BJ (cell line): ENCODE results near the gene TMEM225B. TPM values are rescaled to one million over a fixed set of nuclear protein-coding genes. Genes with fewer than 3 reads are reported as not detected.
"Not testable (repeated sequence)": the region's sequence is repeated elsewhere in the genome, so short reads cannot be mapped to it uniquely, and the experiment has no call there.

Experiments
- CTCF ChIA-PET: fragments of 350-600 bp; formaldehyde crosslinking; extraction: SDS; loops from one replicate; lab custom pipeline; 2021; ENCODE audit warnings: antibody characterized with exemption, inconsistent platforms; lab: Yijun Ruan, JAX
- POLR2A ChIA-PET: fragments of 300-600 bp; sonication (Branson Sonifier 250); formaldehyde crosslinking; extraction: SDS; loops from one replicate; lab custom pipeline; 2021; ENCODE audit warnings: antibody characterized with exemption; lab: Charles Lee
- DNase-seq: peaks from one replicate; pipeline ENCODE4 v3.0.0-alpha.2; 2011; ENCODE audit warnings: low read depth
- H3K27me3 ChIP-seq: 2 replicates; pipeline ENCODE4 v1.6.0; 2011; ENCODE audit warnings: low read length; ENCODE audit not compliant: control insufficient read depth, insufficient read depth
- H3K36me3 ChIP-seq: 2 replicates; pipeline ENCODE4 v1.5.1; 2011; ENCODE audit warnings: low read length; ENCODE audit not compliant: control insufficient read depth, insufficient read depth
- H3K4me3 ChIP-seq: 2 replicates; pipeline ENCODE4 v1.5.1; 2011; ENCODE audit warnings: low read depth, mild to moderate bottlenecking, control low read depth, low read length
- CTCF ChIP-seq: IDR thresholded peaks from 2 replicates; pipeline ENCODE4 v1.5.1; 2011; ENCODE audit warnings: low read depth, mild to moderate bottlenecking, control low read depth, inconsistent platforms, low read length, moderate library complexity; ENCODE audit not compliant: insufficient read depth
- polyA minus RNA-seq: library from RNA; depleted of rRNA, polyadenylated mRNA; stranded (reverse); fragments of >200 nt; gene quantifications from 2 replicates; pipeline ENCODE4 v1.2.3, GENCODE V29; 2011; rRNA and poly(A)+ RNA removed
- polyA plus RNA-seq: library from polyadenylated mRNA; depleted of rRNA; stranded (reverse); fragments of >200 nt; gene quantifications from 2 replicates; pipeline ENCODE4 v1.2.3, GENCODE V29; 2011; rRNA removed

TMEM225B gene
- polyA plus RNA-seq (1.2 and 1.3 TPM in 2 replicates), polyA minus RNA-seq (0.93 and 1.1 TPM in 2 replicates)

GRCh38 chr7:99597762-99598501 lies at the start of gene TMEM225B:
TSS of gene TMEM225B (plus strand) at chr7:99598267. CDS start at chr7:99604389, 6,122 bp downstream.
- CTCF ChIA-PET, result no interaction called here
- Histone ChIP-seq H3K27me3 (no peaks in the 10 kb centered on the region), H3K4me3 (no peak within 1 kb of the TSS), H3K36me3 (no peaks in the 10 kb centered on the region)
- POLR2A ChIA-PET, result no interaction called here
- TF ChIP-seq CTCF, result no peak
- no peak for DNase-seq

- H3K27me3 ChIP-seq, H3K36me3 ChIP-seq, CTCF ChIA-PET, DNase-seq, H3K4me3 ChIP-seq, POLR2A ChIA-PET: not testable (repeated sequence)
These were observed 48.5 kb upstream of the TMEM225B start for GRCh38 chr7:99549545-99549944.

GRCh38 chr7:99551334-99551733 lies 46.7 kb upstream of the TMEM225B start:
- DNase-seq, result no peak
- no peak for TF ChIP-seq CTCF
- peaks cover 2% of the 10 kb centered on the region; the same call in 1 of the 2 replicates for H3K36me3 ChIP-seq
- ChIA-PET CTCF (no interaction called here), POLR2A (no interaction called here)
- H3K4me3 ChIP-seq, result peak overlapping the region; percentile 59
- no peaks in the 10 kb centered on the region for H3K27me3 ChIP-seq

- H3K36me3 ChIP-seq, result peaks cover 2% of the 10 kb centered on the region; the same call in 1 of the 2 replicates
- ChIA-PET POLR2A (interaction anchor here (0.5 to 0.6 kb wide), 2 partner anchors 28 to 52 kb away, joined by 4 read pairs; no protein-coding TSS in a partner anchor), CTCF (no interaction called here)
- peak within 1 kb of the TSS; percentile 59 for H3K4me3 ChIP-seq
- H3K27me3 ChIP-seq, result no peaks in the 10 kb centered on the region
- DNase-seq, result no peak
- TF ChIP-seq CTCF, result no peak
These were observed 46.2 kb upstream of the TMEM225B start, which contains the start of gene FAM200A for GRCh38 chr7:99551767-99552463. TSS of gene FAM200A (minus strand) at chr7:99552114. CDS start at chr7:99548407, 3,707 bp downstream.

GRCh38 chr7:99553039-99553438 lies 45.0 kb upstream of the TMEM225B start:
- Histone ChIP-seq H3K27me3 (no peaks in the 10 kb centered on the region), H3K36me3 (peaks cover 2% of the 10 kb centered on the region; the same call in 1 of the 2 replicates), H3K4me3 (no peak overlapping the region)
- TF ChIP-seq CTCF, result no peak
- ChIA-PET CTCF (no interaction called here), POLR2A (no interaction called here)
- no peak for DNase-seq
